Measurements from ENCODE around the gene PRIM1.

Gene PRIM1

GRCh38 chr12:56684745-56685359 is 67.3 kb downstream of the PRIM1 start:
- H3K9me3 Mint-ChIP-seq: no peaks in the 10 kb centered on the region
- no peaks in the 10 kb centered on the region for H3K27me3 Mint-ChIP-seq
- H3K4me1 Mint-ChIP-seq (ENCODE audit: low read depth): peaks cover 60% of the 10 kb centered on the region

GRCh38 chr12:56682323-56682722 is 69.8 kb downstream of the PRIM1 start:
- Mint-ChIP-seq H3K9me3 (no peaks in the 10 kb centered on the region), H3K27ac (peak overlapping the region; percentile 85), H3K4me3 (peak overlapping the region; percentile 100), H3K36me3 (ENCODE audit: low read depth) (peaks cover 72% of the 10 kb centered on the region), H3K27me3 (no peaks in the 10 kb centered on the region), H3K4me1 (ENCODE audit: low read depth) (peaks cover 74% of the 10 kb centered on the region)

More at GRCh38 chr12:56684745-56685359, 67.3 kb downstream of the PRIM1 start:
- Mint-ChIP-seq H3K36me3 (ENCODE audit: low read depth) (peaks cover 56% of the 10 kb centered on the region), H3K27ac (peak overlapping the region; percentile 87), H3K4me3 (peak overlapping the region; percentile 100)
